Stimulated activated CD8-positive, alpha-beta memory T cell treated with anti-CD3 and anti-CD28 coated beads, Interleukin-15, amount 100 ng/mL, for 24 hours (primary cell): ENCODE measurements around the gene UBE2L5.

ENCODE experiments used
- DNase-seq: peaks from one replicate; pipeline ENCODE4 v3.0.0-alpha.2; 2020; ENCODE audit warnings: low read depth

UBE2L5 gene

GRCh38 chr13:30406779-30407416, 15.4 kb upstream of the UBE2L5 start:
- DNase-seq: no peak

- DNase-seq: peak; percentile 64
Observed at GRCh38 chr13:30408319-30409101, 13.8 kb upstream of the UBE2L5 start.

- DNase-seq: no peak
Observed at GRCh38 chr13:30409886-30410704, 12.2 kb upstream of the UBE2L5 start.

- DNase-seq: no peak
Observed at GRCh38 chr13:30410705-30411125, 11.6 kb upstream of the UBE2L5 start.

GRCh38 chr13:30412346-30412745, 9.9 kb upstream of the UBE2L5 start:
- no peak for DNase-seq

GRCh38 chr13:30413842-30414241, 8.5 kb upstream of the UBE2L5 start:
- DNase-seq: no peak

- no peak for DNase-seq
Observed at GRCh38 chr13:30415430-30416030, 6.8 kb upstream of the UBE2L5 start.

GRCh38 chr13:30416471-30416870, 5.8 kb upstream of the UBE2L5 start:
- DNase-seq: no peak

GRCh38 chr13:30418075-30418716, 4.1 kb upstream of the UBE2L5 start:
- DNase-seq: no peak

GRCh38 chr13:30418717-30419459, 3.4 kb upstream of the UBE2L5 start:
- DNase-seq: no peak

- DNase-seq: no peak
Observed at GRCh38 chr13:30421093-30422053, 920 bp upstream of the UBE2L5 start.

GRCh38 chr13:30423891-30424290, 1.6 kb downstream of the UBE2L5 start:
- no peak for DNase-seq

- DNase-seq: no peak
Observed at GRCh38 chr13:30429235-30429634, 6.9 kb downstream of the UBE2L5 start.

- DNase-seq: no peak
Observed at GRCh38 chr13:30429721-30430694, 7.7 kb downstream of the UBE2L5 start.

GRCh38 chr13:30431269-30431940, 9.1 kb downstream of the UBE2L5 start:
- no peak for DNase-seq

GRCh38 chr13:30435911-30436451, 13.7 kb downstream of the UBE2L5 start:
- no peak for DNase-seq

- DNase-seq: no peak
Observed at GRCh38 chr13:30437177-30437576, 14.9 kb downstream of the UBE2L5 start.

GRCh38 chr13:30438286-30438685, 16.0 kb downstream of the UBE2L5 start:
- DNase-seq: no peak
